Measurements from ENCODE around the gene TTF2.
"Not testable (repeated sequence)": the region's sequence is repeated elsewhere in the genome, so short reads cannot be mapped to it uniquely, and the experiment has no call there.

Gene TTF2

DNA sequence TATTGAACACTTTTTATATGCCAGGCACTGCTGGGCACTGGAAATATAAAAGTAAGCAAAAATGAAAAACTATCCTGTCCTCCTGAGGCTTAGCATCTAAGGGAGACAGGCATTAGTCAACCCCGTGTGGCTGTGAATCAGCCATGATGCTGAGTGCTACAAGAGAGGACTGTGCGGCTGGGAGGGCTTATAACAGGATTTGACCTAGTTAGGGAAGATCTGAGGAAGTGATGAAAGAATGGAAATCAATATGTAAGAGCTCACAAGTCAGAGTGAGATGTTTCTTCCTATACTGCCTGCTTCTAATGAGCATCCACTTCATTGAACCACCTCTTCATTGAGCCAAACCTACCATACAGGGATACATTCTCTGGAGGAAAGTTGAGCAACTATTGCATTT is 46.4 kb downstream of the TTF2 start:
- Histone ChIP-seq H3K36me3 (ENCODE audit: insufficient read depth, low read length) (peaks cover 24% of the 10 kb centered on the region), H3K4me3 (ENCODE audit: low read depth, low read length) (no peak overlapping the region), H2AFZ (ENCODE audit: low read length, unreplicated experiment) (no peak overlapping the region), H3K79me2 (ENCODE audit: control insufficient read depth, insufficient read depth, low read length, unreplicated experiment) (no peaks in the 10 kb centered on the region), H3K27me3 (ENCODE audit: insufficient read depth, low read length) (no peaks in the 10 kb centered on the region), H3K27ac (ENCODE audit: low read depth, low read length) (no peak overlapping the region), H3K4me1 (ENCODE audit: control insufficient read depth, insufficient read depth, low read length, unreplicated experiment) (peaks cover 25% of the 10 kb centered on the region)

DNA sequence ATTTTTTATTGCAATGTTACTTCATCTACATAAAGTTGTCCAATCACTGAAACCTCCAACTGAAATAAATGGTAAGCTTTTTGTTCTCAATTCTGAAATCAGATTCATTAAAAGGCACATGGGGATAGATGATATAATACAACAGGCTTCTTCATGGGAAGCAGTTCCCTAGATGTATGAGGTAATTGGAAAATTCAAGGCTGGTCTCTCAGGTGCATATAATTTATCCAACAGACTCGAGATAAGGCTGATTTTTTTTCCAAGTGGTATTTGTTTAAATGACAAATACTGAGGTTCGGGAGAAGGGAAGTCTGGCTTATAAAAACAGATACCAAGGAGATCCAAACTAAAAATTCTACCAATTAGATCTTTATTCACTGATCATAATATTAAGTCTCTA is 47.2 kb downstream of the TTF2 start:
- Histone ChIP-seq H2AFZ (ENCODE audit: low read length, unreplicated experiment) (no peak overlapping the region), H3K27me3 (ENCODE audit: insufficient read depth, low read length) (no peaks in the 10 kb centered on the region), H3K27ac (ENCODE audit: low read depth, low read length) (no peak overlapping the region), H3K36me3 (ENCODE audit: insufficient read depth, low read length) (peaks cover 24% of the 10 kb centered on the region), H3K4me3 (ENCODE audit: low read depth, low read length) (no peak overlapping the region), H3K4me1 (ENCODE audit: control insufficient read depth, insufficient read depth, low read length, unreplicated experiment) (peaks cover 26% of the 10 kb centered on the region), H3K79me2 (ENCODE audit: control insufficient read depth, insufficient read depth, low read length, unreplicated experiment) (no peaks in the 10 kb centered on the region)

DNA sequence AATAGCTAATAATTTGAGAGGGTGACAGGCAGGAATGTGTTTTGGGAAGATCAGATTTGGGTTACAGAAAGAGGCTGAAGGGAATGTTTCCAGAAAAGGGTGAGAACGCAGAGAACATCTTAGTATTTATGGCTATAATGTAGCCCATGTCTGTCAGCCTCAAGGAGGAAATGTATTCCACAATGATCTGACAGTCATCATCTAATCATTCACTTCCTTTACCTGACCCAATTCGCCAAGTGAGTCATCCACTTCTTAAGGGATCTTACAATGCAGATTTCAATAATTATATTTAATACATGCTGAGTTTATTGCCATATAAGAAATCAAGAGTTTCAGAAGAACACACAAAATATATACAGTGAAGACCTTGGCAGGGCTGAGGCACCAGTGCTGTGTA is 50.6 kb downstream of the TTF2 start:
- H3K27me3 ChIP-seq (ENCODE audit: insufficient read depth, low read length) = no peaks in the 10 kb centered on the region
- no peaks in the 10 kb centered on the region for H3K79me2 ChIP-seq (ENCODE audit: control insufficient read depth, insufficient read depth, low read length, unreplicated experiment)
- H3K4me1 ChIP-seq (ENCODE audit: control insufficient read depth, insufficient read depth, low read length, unreplicated experiment) = peaks cover 26% of the 10 kb centered on the region
- peak overlapping the region; percentile 57 for H3K27ac ChIP-seq (ENCODE audit: low read depth, low read length)
- H3K4me3 ChIP-seq (ENCODE audit: low read depth, low read length) = no peak overlapping the region
- H3K36me3 ChIP-seq (ENCODE audit: insufficient read depth, low read length) = peaks cover 13% of the 10 kb centered on the region
- no peak overlapping the region for H2AFZ ChIP-seq (ENCODE audit: low read length, unreplicated experiment)

DNA sequence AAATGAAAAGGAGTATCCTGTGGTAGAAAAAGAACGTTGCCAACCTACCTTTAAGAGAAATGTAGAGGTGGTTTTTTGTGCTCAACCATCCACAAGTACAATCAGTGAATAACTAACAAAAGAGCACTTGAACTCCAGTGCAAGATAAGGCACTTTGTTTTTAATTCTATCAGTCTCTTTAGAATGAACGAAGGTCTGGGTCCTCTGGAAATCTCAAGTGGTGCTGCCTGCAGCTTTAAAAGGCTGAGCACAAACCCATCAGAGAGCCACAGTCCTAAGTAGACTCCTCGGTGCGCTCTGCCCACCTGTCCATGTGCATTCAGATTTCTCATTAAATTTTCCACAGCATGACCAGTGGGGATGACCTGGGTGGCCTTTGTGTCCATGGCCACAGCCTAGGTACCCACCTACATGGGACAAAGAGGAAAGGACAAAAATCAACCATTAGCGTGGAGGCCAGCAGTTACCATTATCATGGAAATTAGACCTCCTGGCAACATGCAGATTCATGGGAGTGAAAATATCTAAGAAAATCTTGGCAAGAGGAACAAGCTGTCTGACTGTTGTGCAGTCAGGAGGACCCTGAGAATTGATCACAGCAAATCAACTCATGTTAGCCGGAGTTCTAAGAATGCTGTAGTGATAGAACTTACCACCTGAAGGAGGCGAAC is 52.1 kb downstream of the TTF2 start:
- peaks cover 26% of the 10 kb centered on the region for H3K4me1 ChIP-seq (ENCODE audit: control insufficient read depth, insufficient read depth, low read length, unreplicated experiment)
- H3K27ac ChIP-seq (ENCODE audit: low read depth, low read length) = no peak overlapping the region
- no peaks in the 10 kb centered on the region for H3K79me2 ChIP-seq (ENCODE audit: control insufficient read depth, insufficient read depth, low read length, unreplicated experiment)
- H3K27me3 ChIP-seq (ENCODE audit: insufficient read depth, low read length) = no peaks in the 10 kb centered on the region
- H2AFZ ChIP-seq (ENCODE audit: low read length, unreplicated experiment) = no peak overlapping the region
- no peak overlapping the region for H3K4me3 ChIP-seq (ENCODE audit: low read depth, low read length)
- H3K36me3 ChIP-seq (ENCODE audit: insufficient read depth, low read length) = peaks cover 9% of the 10 kb centered on the region

DNA sequence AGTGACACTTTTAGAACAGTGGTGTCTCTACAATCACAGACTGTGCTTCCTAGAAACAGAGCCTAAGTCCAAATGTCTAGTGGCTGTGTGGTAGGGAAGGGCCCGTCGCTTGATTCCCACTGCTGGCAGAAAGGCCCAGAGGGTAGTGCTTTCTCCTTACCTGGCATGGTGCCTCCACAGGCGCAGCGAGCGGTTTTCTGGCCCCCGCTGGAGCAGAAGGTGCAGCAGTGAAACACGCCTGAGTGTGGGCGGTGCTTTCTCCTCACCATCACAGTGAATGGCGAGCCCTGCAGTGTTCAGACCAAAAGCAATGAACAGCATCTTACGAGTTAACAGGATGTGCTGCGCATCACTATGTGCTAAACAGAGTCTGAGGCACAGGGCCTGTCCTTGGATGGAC is 53.1 kb downstream of the TTF2 start:
- Histone ChIP-seq H2AFZ (ENCODE audit: low read length, unreplicated experiment) (no peak overlapping the region), H3K79me2 (ENCODE audit: control insufficient read depth, insufficient read depth, low read length, unreplicated experiment) (no peaks in the 10 kb centered on the region), H3K4me1 (ENCODE audit: control insufficient read depth, insufficient read depth, low read length, unreplicated experiment) (peaks cover 26% of the 10 kb centered on the region), H3K36me3 (ENCODE audit: insufficient read depth, low read length) (peaks cover 7% of the 10 kb centered on the region), H3K4me3 (ENCODE audit: low read depth, low read length) (no peak overlapping the region), H3K27ac (ENCODE audit: low read depth, low read length) (no peak overlapping the region), H3K27me3 (ENCODE audit: insufficient read depth, low read length) (no peaks in the 10 kb centered on the region)

DNA sequence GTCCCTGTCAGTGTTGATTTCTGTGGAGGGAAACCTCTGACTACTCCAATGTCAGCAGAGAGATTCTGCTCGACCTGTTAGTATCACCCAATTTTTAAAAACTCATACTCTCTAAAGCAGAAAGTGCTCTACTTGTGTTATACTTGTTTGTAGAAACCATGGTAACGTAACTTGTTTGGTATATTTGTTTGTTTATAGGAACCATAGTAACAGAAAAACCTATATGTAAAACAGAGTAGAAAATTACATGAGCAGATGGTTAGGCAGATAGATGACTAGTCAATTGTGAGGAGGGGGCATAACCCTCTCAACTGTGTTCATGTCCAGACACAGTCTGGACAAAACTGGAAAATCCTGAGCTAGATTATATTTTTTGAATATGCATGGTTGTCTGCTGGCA is 54.8 kb downstream of the TTF2 start:
- H3K27me3 ChIP-seq (ENCODE audit: insufficient read depth, low read length) = no peaks in the 10 kb centered on the region
- no peaks in the 10 kb centered on the region for H3K79me2 ChIP-seq (ENCODE audit: control insufficient read depth, insufficient read depth, low read length, unreplicated experiment)
- H3K4me1 ChIP-seq (ENCODE audit: control insufficient read depth, insufficient read depth, low read length, unreplicated experiment) = peaks cover 17% of the 10 kb centered on the region
- H2AFZ ChIP-seq (ENCODE audit: low read length, unreplicated experiment) = no peak overlapping the region
- no peak overlapping the region; the same call in 1 of the 2 replicates for H3K27ac ChIP-seq (ENCODE audit: low read depth, low read length)
- peaks cover 4% of the 10 kb centered on the region; the same call in 1 of the 2 replicates for H3K36me3 ChIP-seq (ENCODE audit: insufficient read depth, low read length)
- no peak overlapping the region for H3K4me3 ChIP-seq (ENCODE audit: low read depth, low read length)

DNA sequence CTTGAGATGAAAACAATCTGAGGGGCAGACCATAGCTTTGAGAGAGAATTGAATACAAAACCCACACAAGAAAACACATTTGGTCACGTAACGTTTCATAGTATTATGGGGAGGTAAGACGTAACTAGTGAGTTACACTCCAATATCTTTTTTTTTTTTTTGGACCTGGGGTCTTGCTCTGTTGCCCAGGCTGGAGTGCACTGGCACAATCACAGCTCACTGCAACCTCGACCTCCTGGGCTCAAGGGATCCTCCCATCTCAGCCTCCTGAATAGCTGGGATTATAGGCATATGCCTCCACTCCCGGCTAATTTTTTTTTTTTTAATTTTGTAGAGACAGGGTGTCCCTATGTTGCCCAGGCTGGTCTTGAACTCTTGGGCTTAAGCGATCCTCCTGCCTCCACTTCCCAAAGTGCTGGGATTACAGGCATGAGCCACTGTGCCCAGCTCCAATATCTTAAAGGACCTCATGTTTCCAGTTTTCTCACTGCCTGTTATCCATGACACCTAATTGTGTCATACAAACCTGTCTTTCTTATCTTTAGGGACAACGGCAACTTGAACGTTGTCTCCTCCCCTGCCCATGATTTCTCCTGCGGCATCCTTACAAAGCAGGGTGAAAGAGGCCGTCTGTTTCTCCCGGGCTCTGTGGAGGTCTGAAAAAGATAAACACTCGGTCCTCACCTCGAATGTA is 56.1 kb downstream of the TTF2 start:
- H3K79me2 ChIP-seq (ENCODE audit: control insufficient read depth, insufficient read depth, low read length, unreplicated experiment) = no peaks in the 10 kb centered on the region
- no peak overlapping the region for H2AFZ ChIP-seq (ENCODE audit: low read length, unreplicated experiment)
- H3K27me3 ChIP-seq (ENCODE audit: insufficient read depth, low read length) = no peaks in the 10 kb centered on the region
- H3K36me3 ChIP-seq (ENCODE audit: insufficient read depth, low read length) = peaks cover 4% of the 10 kb centered on the region; the same call in 1 of the 2 replicates
- peaks cover 14% of the 10 kb centered on the region for H3K4me1 ChIP-seq (ENCODE audit: control insufficient read depth, insufficient read depth, low read length, unreplicated experiment)
- no peak overlapping the region for H3K27ac ChIP-seq (ENCODE audit: low read depth, low read length)
- no peak overlapping the region for H3K4me3 ChIP-seq (ENCODE audit: low read depth, low read length)

DNA sequence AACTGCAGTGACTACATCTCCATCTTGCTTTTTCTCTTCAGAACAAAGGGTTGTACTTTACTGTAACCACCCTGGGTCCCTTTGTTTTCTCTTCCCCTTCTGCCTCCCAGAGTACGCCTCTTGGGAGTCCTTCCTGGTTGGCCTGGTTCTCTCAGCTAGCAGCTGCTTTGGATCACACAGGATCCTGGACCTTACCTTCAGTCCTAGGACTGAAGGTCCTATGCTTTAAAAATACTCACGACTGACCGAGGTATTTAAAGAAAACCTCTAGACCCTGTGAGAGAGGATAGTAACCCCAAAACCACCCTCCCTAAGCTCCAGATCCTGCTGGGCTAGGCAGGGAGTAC is 56.6 kb downstream of the TTF2 start:
- no peak overlapping the region for H2AFZ ChIP-seq (ENCODE audit: low read length, unreplicated experiment)
- H3K27ac ChIP-seq (ENCODE audit: low read depth, low read length) = no peak overlapping the region
- no peak overlapping the region for H3K4me3 ChIP-seq (ENCODE audit: low read depth, low read length)
- no peaks in the 10 kb centered on the region for H3K79me2 ChIP-seq (ENCODE audit: control insufficient read depth, insufficient read depth, low read length, unreplicated experiment)
- H3K27me3 ChIP-seq (ENCODE audit: insufficient read depth, low read length) = no peaks in the 10 kb centered on the region
- H3K36me3 ChIP-seq (ENCODE audit: insufficient read depth, low read length) = peaks cover 4% of the 10 kb centered on the region; the same call in 1 of the 2 replicates
- peaks cover 10% of the 10 kb centered on the region for H3K4me1 ChIP-seq (ENCODE audit: control insufficient read depth, insufficient read depth, low read length, unreplicated experiment)

DNA sequence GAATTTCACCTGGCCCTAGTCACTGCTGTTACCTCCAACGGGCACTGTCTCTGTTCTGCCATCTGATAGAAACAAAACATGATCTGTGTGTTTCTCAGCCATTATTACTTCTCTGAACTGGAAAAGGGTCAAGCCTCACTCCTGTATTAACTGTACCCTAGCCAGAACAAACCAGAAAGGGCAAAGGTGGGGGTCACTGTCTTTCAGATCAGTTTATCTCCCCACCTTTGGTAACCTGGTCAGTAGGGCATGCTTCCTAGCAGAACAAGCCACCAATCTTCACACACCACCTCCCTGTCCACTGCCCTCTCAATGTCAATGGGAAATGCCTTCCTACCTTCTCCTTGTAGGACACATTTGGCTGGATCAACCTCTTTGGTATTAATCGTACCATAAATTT is 57.6 kb downstream of the TTF2 start:
- no peak overlapping the region for H3K4me3 ChIP-seq (ENCODE audit: low read depth, low read length)
- no peaks in the 10 kb centered on the region for H3K79me2 ChIP-seq (ENCODE audit: control insufficient read depth, insufficient read depth, low read length, unreplicated experiment)
- H3K36me3 ChIP-seq (ENCODE audit: insufficient read depth, low read length) = peaks cover 4% of the 10 kb centered on the region; the same call in 1 of the 2 replicates
- H3K4me1 ChIP-seq (ENCODE audit: control insufficient read depth, insufficient read depth, low read length, unreplicated experiment) = peaks cover 15% of the 10 kb centered on the region
- no peak overlapping the region for H2AFZ ChIP-seq (ENCODE audit: low read length, unreplicated experiment)
- no peak overlapping the region for H3K27ac ChIP-seq (ENCODE audit: low read depth, low read length)
- no peaks in the 10 kb centered on the region for H3K27me3 ChIP-seq (ENCODE audit: insufficient read depth, low read length)

DNA sequence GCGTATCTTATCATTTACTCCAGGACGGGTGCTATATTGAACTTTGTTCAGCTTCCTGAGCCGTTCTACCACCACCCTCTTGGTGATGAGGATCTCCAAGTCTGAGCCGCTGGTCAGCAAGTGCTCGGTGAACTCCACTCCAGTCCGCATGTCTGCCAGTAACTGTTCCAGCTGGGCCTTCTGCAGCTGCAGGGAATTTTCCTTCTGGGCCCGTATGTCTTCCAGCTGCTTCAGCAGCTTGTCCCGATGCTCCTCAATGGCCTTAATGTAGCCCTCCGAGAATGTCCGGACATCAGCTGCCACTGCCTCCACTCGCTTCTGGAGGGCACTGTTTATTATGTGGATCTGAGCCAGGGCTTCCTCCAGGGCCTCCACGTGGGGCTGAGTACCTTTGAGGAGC is 58.0 kb downstream of the TTF2 start:
- Histone ChIP-seq H3K79me2 (ENCODE audit: control insufficient read depth, insufficient read depth, low read length, unreplicated experiment) (no peaks in the 10 kb centered on the region), H3K4me1 (ENCODE audit: control insufficient read depth, insufficient read depth, low read length, unreplicated experiment) (peaks cover 15% of the 10 kb centered on the region), H2AFZ (ENCODE audit: low read length, unreplicated experiment) (no peak overlapping the region)

DNA sequence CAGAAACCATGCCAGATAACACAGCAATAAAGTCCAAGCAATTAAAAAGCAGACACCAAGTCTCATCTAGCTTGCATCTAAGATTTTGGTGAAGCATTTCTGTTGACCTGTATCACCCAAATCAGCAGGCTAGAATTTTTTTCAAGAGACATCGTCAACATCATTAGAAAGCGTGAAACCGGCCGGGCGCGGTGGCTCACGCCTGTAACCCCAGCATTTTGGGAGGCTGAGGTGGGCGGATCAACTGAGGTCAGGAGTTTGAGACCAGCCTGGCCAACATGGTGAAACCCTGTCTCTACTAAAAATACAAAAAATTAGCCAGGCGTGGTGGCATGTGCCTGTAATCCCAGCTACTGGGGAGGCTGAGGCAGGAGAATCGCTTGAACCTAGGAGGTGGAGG is 59.0 kb downstream of the TTF2 start:
- not testable (repeated sequence) for H3K4me3 ChIP-seq (ENCODE audit: low read depth, low read length); H3K27ac ChIP-seq (ENCODE audit: low read depth, low read length); H3K27me3 ChIP-seq (ENCODE audit: insufficient read depth, low read length); H3K36me3 ChIP-seq (ENCODE audit: insufficient read depth, low read length); H2AFZ ChIP-seq (ENCODE audit: low read length, unreplicated experiment); H3K79me2 ChIP-seq (ENCODE audit: control insufficient read depth, insufficient read depth, low read length, unreplicated experiment)
- H3K4me1 ChIP-seq (ENCODE audit: control insufficient read depth, insufficient read depth, low read length, unreplicated experiment) = peaks cover 15% of the 10 kb centered on the region

More for the DNA sequence above, 58.0 kb downstream of the TTF2 start:
- Histone ChIP-seq H3K27me3 (ENCODE audit: insufficient read depth, low read length) (no peaks in the 10 kb centered on the region), H3K27ac (ENCODE audit: low read depth, low read length) (no peak overlapping the region), H3K36me3 (ENCODE audit: insufficient read depth, low read length) (peaks cover 4% of the 10 kb centered on the region; the same call in 1 of the 2 replicates), H3K4me3 (ENCODE audit: low read depth, low read length) (no peak overlapping the region)

Measured in ACC112 (cell line).